Measurements from ENCODE around the gene GCNT2.
"Not testable (repeated sequence)": the region's sequence is repeated elsewhere in the genome, so short reads cannot be mapped to it uniquely, and the experiment has no call there.

The GCNT2 gene

GRCh38 chr6:10660431-10661191, 139.5 kb downstream of the GCNT2 start:
- not testable (repeated sequence) for DNase-seq (ENCODE audit: low spot score)

- DNase-seq (ENCODE audit: low spot score): no peak
Observed at GRCh38 chr6:10662207-10662606, 141.1 kb downstream of the GCNT2 start.

GRCh38 chr6:10662742-10663141, 141.6 kb downstream of the GCNT2 start:
- no peak for DNase-seq (ENCODE audit: low spot score)

- DNase-seq (ENCODE audit: low spot score): not testable (repeated sequence)
Observed at GRCh38 chr6:10665595-10665994, 144.4 kb downstream of the GCNT2 start.

GRCh38 chr6:10668126-10668917, 147.2 kb downstream of the GCNT2 start:
- no peak for DNase-seq (ENCODE audit: low spot score)

GRCh38 chr6:10676403-10676802, 155.3 kb downstream of the GCNT2 start:
- no peak for DNase-seq (ENCODE audit: low spot score)

GRCh38 chr6:10678456-10678855, 157.3 kb downstream of the GCNT2 start:
- no peak for DNase-seq (ENCODE audit: low spot score)

Measured in hepatic stellate cell (primary cell).